Heart left ventricle (tissue), 16 donors: ENCODE results near the gene CHST11. TPM values are rescaled to one million over a fixed set of nuclear protein-coding genes. Genes with fewer than 3 reads are reported as not detected.
A peak's percentile ranks its signal among the peaks of the same experiment; 100 is the strongest.

ENCODE experiments used
- ATAC-seq, 4 donors: fragments of 200-7000 bp; cut with Tn5 transposase; one replicate each; pipeline ENCODE4 v1.9.1; 2020 to 2022; ENCODE audit warnings: moderate library complexity in 4 of 4, mild to moderate bottlenecking in 3 of 4, moderate number of reproducible peaks in 1 of 4
- DNase-seq, 5 donors: peaks; one replicate each; pipeline ENCODE4 v3.0.0-alpha.2; 2020
- H3K27ac ChIP-seq, 12 donors: fragments of 200-600 bp; sonication (generic) in 4 of 12; one replicate each; pipeline versions ENCODE4 v1.5.0 to v1.8.0; 2016 to 2022; ENCODE audit warnings: mild to moderate bottlenecking in 2 of 12
- H3K27me3 ChIP-seq, 9 donors: fragments of 200-600 bp; sonication (generic) in 2 of 9; one replicate each; pipeline versions ENCODE4 v1.5.1 to v1.8.0; 2016 to 2022; ENCODE audit warnings: mild to moderate bottlenecking in 3 of 9
- H3K36me3 ChIP-seq, 9 donors: fragments of 200-600 bp; sonication (generic) in 2 of 9; one replicate each; pipeline versions ENCODE4 v1.5.0 to v1.8.0; 2018 to 2022; ENCODE audit warnings: mild to moderate bottlenecking in 2 of 9
- H3K4me1 ChIP-seq, 12 donors: fragments of 200-600 bp; sonication (generic) in 4 of 12; one replicate each; pipeline versions ENCODE4 v1.5.0 to v1.8.0; 2016 to 2022; ENCODE audit warnings: mild to moderate bottlenecking in 3 of 12
- H3K4me3 ChIP-seq, 12 donors: fragments of 200-600 bp; sonication (generic) in 4 of 12; one replicate each; pipeline versions ENCODE4 v1.5.0 to v1.8.0; 2017 to 2022; ENCODE audit warnings: mild to moderate bottlenecking in 9 of 12, moderate library complexity in 4 of 12
- H3K9me3 ChIP-seq, 12 donors: fragments of 200-600 bp; sonication (generic) in 4 of 12; one replicate each; pipeline versions ENCODE4 v1.5.0 to v1.8.0; 2016 to 2022; ENCODE audit warnings: mild to moderate bottlenecking in 1 of 12
- POLR2A ChIP-seq, 2 donors: fragments of 450-650 bp; IDR thresholded peaks; one replicate each; pipeline ENCODE4 v1.6.1; 2017; ENCODE audit warnings: antibody characterized with exemption in 2 of 2, mild to moderate bottlenecking in 2 of 2, moderate library complexity in 2 of 2
- WGBS, 4 donors: extraction: QIAGEN DNeasy Blood & Tissue Kit in 2 of 4; methylation state at CpG; one replicate each; pipeline versions ENCODE4 v1.1.5 to v1.1.7; 2013 to 2018; 5-methylcytosine and 5-hydroxymethylcytosine counted together
- intact Hi-C, 10 donors: fragments of 100-400 bp; cut with DNase I; formaldehyde crosslinking; loops; one replicate each; pipeline versions ENCODE4 v1.11.1 to v1.14.2; 2022
- polyA plus RNA-seq, 2 donors: library from polyadenylated mRNA; stranded (reverse); fragments of 200-250 nt; gene quantifications; one replicate each; pipeline ENCODE4 v1.2.3, GENCODE V29; 2013
- total RNA-seq, 9 donors: library from RNA; depleted of rRNA in 2 of 9; stranded (reverse); fragments of >200 nt in 2 of 9; fragmentation: NEBNext Ultra II Directional in 3 of 9; extraction: Animal tissue kit (Norgen Biotek cat#: 25700) in 3 of 9; gene quantifications; one replicate each; pipeline versions ENCODE4 v1.1.0 to v1.2.4, GENCODE V29; 2016 to 2023
- TF ChIP-seq, protein P1 (sequence below), 12 donors: fragments of 200-600 bp; sonication (generic) in 4 of 12; IDR thresholded peaks; one replicate each; pipeline versions ENCODE4 v1.5.0 to v1.8.0; 2018 to 2022; ENCODE audit warnings: antibody characterized with exemption in 12 of 12, mild to moderate bottlenecking in 5 of 12
- donor health status: ischemic (EF 13 %, LVEDD 7.1; RV severe dilation, severe dysfunction).
- donor health status: healthy with polysubstance abuse.
- donor health status: DM: no; HTN: yes; CAD: no.
- donor health status: DM: no; HTN: no; CAD: no.
- donor health status: ischemic (EF 25% LVEDD 6.9; RV normal size, moderate dysfunction).
- donor health status: ischemic (EF 25% LVEDD 5.7; RV mildly dilated, moderate dysfunction).
- donor health status: healthy.
- donor health status: DM: yes; HTN: yes; CAD: no.
- donor health status: ischemic (EF 35%, LVEDD 5.7; RV mildly dilated, moderate dysfunction).
- donor health status: nonischemic (EF 11% LVEDD 7.7; RV severe dilation, severe dysfunction).
- donor health status: DM: yes; HTN: yes; CAD: no.
- donor health status: PGD.
- donor health status: ischemic (EF 29% LVEDD 5.4; RV normal size, mild dysfunction).
- donor health status: nonischemic (EF 23%, LVEDD 6.1; RV moderate dilation, normal function).

The CHST11 gene
- total and polyA plus RNA-seq, 11 donors, result 1.1 to 16.9 (median 3.4) TPM

DNA sequence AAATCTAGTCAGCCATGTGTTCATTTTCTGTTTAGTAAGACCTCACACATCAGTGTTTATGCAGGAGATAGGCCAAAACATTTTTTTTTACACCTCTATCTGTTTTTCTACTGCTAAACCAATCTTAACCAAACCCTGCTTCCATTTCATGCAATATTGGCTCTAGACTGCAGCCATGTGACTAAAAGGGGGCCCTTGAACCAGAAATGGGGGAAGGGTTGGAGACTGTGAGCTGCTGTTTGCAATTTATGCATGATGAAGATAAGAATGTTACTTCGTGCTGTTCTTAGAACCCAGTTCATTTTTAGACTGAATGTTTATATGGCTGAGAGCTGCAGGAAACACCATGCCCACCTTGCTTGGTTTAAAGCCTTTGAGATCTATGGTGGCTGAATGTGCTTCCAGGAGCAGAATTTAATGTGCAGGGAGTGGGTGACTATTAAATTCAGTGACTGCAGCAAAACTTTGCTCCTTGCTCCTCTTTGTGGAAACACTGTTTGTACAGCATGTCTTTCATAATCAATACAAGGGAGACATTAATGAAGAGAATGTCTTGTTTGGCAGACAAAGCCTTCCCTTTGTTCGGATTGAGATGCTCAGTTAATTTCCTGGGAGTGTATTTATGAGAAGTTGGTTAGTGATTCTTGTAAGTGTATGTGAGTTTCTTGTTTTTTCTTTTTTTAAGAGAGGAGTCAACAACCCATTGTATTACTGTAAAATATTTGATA lies 53.6 kb downstream of the CHST11 start:
- Histone ChIP-seq H3K27me3 (no peaks in the 10 kb centered on the region), H3K9me3 (no peaks in the 10 kb centered on the region), H3K36me3 (no peaks in the 10 kb centered on the region), H3K27ac (peak overlapping the region in 1 of 12 donors; percentile 6), H3K4me3 (no peak overlapping the region), H3K4me1 (peaks cover 0 to 57% (median 23%) of the 10 kb centered on the region in 12 donors)
- intact Hi-C loops, result no loop called here
- ATAC-seq (no peak), DNase-seq (no peak)
- no peak for TF ChIP-seq POLR2A (IDR thresholded peaks at IDR 0.05)
- TF ChIP-seq, protein P1, sequence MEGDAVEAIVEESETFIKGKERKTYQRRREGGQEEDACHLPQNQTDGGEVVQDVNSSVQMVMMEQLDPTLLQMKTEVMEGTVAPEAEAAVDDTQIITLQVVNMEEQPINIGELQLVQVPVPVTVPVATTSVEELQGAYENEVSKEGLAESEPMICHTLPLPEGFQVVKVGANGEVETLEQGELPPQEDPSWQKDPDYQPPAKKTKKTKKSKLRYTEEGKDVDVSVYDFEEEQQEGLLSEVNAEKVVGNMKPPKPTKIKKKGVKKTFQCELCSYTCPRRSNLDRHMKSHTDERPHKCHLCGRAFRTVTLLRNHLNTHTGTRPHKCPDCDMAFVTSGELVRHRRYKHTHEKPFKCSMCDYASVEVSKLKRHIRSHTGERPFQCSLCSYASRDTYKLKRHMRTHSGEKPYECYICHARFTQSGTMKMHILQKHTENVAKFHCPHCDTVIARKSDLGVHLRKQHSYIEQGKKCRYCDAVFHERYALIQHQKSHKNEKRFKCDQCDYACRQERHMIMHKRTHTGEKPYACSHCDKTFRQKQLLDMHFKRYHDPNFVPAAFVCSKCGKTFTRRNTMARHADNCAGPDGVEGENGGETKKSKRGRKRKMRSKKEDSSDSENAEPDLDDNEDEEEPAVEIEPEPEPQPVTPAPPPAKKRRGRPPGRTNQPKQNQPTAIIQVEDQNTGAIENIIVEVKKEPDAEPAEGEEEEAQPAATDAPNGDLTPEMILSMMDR (IDR thresholded peaks at IDR 0.05), result no peak
- 31 to 48% (median 43%) methylated on average over 2 of the region's 2 CpGs for WGBS, 4 donors

DNA sequence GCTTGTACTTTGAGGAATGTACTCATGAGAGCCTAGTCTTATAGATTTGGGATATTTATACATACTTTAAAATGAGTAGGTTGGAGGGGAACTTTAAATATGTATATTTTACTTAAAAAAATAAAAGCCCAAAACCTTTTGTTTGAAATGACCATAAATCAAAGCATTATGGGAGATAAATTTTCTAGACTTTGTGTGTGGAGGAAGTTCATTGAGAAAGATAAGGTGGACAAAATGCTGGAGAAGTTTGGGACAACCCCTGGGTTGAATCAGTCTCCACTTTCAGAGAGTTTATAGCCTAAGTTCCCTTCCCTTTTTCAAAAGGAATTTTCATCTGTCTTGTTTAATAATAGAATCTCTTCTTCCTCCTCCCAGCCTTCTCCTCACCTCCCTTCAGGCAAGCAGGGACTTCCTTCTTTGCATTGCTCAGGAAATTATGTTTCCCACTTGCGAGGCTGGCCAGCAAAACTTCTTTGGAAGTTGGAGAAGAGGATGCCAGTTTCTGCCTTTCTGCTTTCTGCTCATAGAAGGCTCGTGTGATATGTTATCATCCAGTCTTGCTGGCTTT lies 54.2 kb downstream of the CHST11 start:
- no peak overlapping the region for H3K4me3 ChIP-seq
- H3K36me3 ChIP-seq, result no peaks in the 10 kb centered on the region
- DNase-seq (no peak), ATAC-seq (no peak)
- H3K27me3 ChIP-seq, result no peaks in the 10 kb centered on the region
- intact Hi-C loops, result no loop called here
- peaks cover 0 to 53% (median 20%) of the 10 kb centered on the region in 12 donors for H3K4me1 ChIP-seq
- WGBS, 4 donors, result 52 to 78% (median 56%) methylated on average over 2 of the region's 2 CpGs
- H3K27ac ChIP-seq, result peak overlapping the region in 1 of 12 donors; percentile 6
- H3K9me3 ChIP-seq, result no peaks in the 10 kb centered on the region
- TF ChIP-seq POLR2A (IDR thresholded peaks at IDR 0.05), result no peak

DNA sequence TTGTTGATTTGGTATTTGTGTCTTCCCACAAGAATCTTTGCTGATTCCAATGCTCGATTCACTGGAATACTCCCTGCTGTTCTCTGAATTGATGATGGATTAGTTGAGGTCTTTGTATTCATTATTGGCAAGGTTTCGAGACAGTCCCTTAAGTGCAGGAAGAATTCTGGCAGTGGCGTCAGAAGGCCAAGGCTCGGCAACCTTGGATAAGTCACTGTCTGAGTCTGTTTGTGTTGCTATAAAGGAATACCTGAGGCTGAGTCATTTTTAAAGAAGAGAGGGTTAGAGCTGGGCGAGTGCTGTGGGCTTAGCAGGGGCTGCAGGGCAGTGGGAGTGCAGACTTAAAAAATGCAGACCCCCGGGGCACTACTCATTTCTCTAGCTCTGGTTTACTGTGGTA lies 56.9 kb downstream of the CHST11 start:
- no peak for TF ChIP-seq POLR2A (IDR thresholded peaks at IDR 0.05)
- TF ChIP-seq, protein P1 (IDR thresholded peaks at IDR 0.05), result no peak
- H3K4me3 ChIP-seq, result no peak overlapping the region
- DNase-seq, result no peak
- no peak for ATAC-seq
- no peak overlapping the region for H3K27ac ChIP-seq
- H3K9me3 ChIP-seq, result no peaks in the 10 kb centered on the region
- intact Hi-C loops, result no loop called here
- peaks cover 0 to 43% (median 10%) of the 10 kb centered on the region in 12 donors for H3K4me1 ChIP-seq
- no peaks in the 10 kb centered on the region for H3K36me3 ChIP-seq
- no peaks in the 10 kb centered on the region for H3K27me3 ChIP-seq
- 91 to 97% (median 95%) methylated on average over 6 of the region's 6 CpGs for WGBS, 4 donors

DNA sequence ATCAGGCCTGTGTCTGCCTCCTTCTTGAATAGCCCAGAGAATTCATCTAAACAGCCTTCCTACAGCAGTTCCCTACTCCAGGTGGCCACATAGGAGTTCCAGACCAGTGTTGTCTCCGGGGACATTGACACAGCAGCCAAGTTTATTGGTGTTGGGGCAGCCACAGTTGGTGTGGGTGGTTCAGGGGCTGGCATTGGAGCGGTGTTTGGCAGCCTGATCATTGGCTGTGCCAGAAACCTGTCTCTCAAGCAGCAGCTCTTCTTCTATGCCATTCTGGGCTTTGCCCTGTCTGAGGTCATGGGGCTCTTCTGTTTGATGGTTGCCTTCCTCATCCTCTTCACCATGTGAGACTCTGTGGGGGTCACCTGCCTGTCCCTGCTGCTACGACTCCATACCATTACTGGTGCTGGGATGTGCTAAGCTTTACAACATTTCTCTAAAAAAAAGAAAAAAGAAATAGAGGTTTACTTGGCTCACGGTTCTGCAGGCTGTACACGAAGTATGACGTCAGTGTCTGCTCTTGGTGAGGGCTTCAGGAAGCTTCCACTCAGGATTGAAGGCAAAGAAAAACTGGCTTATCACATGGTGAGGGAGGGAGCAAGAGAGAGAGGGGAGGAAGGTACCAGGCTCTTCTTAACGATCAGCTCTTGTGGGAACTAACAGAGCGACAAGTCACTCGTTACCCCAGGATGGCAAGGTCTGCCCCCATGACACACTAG lies 57.5 kb downstream of the CHST11 start:
- WGBS, 4 donors, result 82 to 89% (median 85%) methylated on average over 9 of the region's 9 CpGs
- H3K27me3 ChIP-seq, result no peaks in the 10 kb centered on the region
- H3K36me3 ChIP-seq, result no peaks in the 10 kb centered on the region
- DNase-seq (peak in 2 of 5 donors; percentile 23 to 35), ATAC-seq (peak in 3 of 4 donors; percentile 68 to 83 (median 76))
- no peak overlapping the region for H3K4me3 ChIP-seq
- peaks cover 0 to 43% (median 10%) of the 10 kb centered on the region in 12 donors for H3K4me1 ChIP-seq
- H3K27ac ChIP-seq, result no peak overlapping the region
- TF ChIP-seq, protein P1 (IDR thresholded peaks at IDR 0.05), result no peak
- TF ChIP-seq POLR2A (IDR thresholded peaks at IDR 0.05), result no peak
- no peaks in the 10 kb centered on the region for H3K9me3 ChIP-seq
- intact Hi-C loops, result no loop called here
